CD14-positive monocyte (primary cell): ENCODE results near the gene MTRFR. TPM values are rescaled to one million over a fixed set of nuclear protein-coding genes. Genes with fewer than 3 reads are reported as not detected.
A peak's percentile ranks its signal among the peaks of the same experiment; 100 is the strongest.
"Not testable (repeated sequence)": the region's sequence is repeated elsewhere in the genome, so short reads cannot be mapped to it uniquely, and the experiment has no call there.

Source experiments
- DNase-seq, 3 donors: peaks; one replicate each; pipeline ENCODE4 v3.0.0-alpha.2; 2011 to 2022
- H2AFZ ChIP-seq: 2 replicates; pipeline ENCODE4 v1.6.0; 2012; ENCODE audit warnings: mild to moderate bottlenecking, low read depth, low read length, inconsistent platforms; ENCODE audit not compliant: insufficient read depth, poor library complexity, severe bottlenecking
- H3K27ac ChIP-seq, 2 donors: 1 replicate in 1 of 2; 2 replicates in 1 of 2; pipeline ENCODE4 v1.5.1; 2012 to 2013; ENCODE audit warnings: low read length in 2 of 2, control low read depth in 1 of 2, inconsistent platforms in 1 of 2, low read depth in 1 of 2, mild to moderate bottlenecking in 1 of 2
- H3K27me3 ChIP-seq, 2 donors: one replicate each; pipeline versions ENCODE4 v1.6.0 to v1.6.1; 2011 to 2013; ENCODE audit warnings: low read length in 2 of 2; ENCODE audit not compliant: control insufficient read depth in 2 of 2, insufficient read depth in 2 of 2
- H3K36me3 ChIP-seq, 2 donors: replicated peaks in 1 of 2; 1 replicate in 1 of 2; 2 replicates in 1 of 2; pipeline versions ENCODE4 v1.5.1 to v1.6.1; 2012 to 2013; ENCODE audit warnings: low read length in 2 of 2, control low read depth in 1 of 2, inconsistent platforms in 1 of 2, mild to moderate bottlenecking in 1 of 2; ENCODE audit not compliant: insufficient read depth in 2 of 2, control insufficient read depth in 1 of 2
- H3K4me1 ChIP-seq, 2 donors: 1 replicate in 1 of 2; 2 replicates in 1 of 2; pipeline versions ENCODE4 v1.5.1 to v1.6.1; 2012 to 2013; ENCODE audit warnings: low read length in 2 of 2, control low read depth in 1 of 2, inconsistent platforms in 1 of 2, mild to moderate bottlenecking in 1 of 2, moderate library complexity in 1 of 2; ENCODE audit not compliant: insufficient read depth in 2 of 2, control insufficient read depth in 1 of 2
- H3K4me2 ChIP-seq: replicated peaks from 2 replicates; pipeline ENCODE3; 2012; ENCODE audit warnings: low read length, moderate library complexity, mild to moderate bottlenecking; ENCODE audit not compliant: poor library complexity, severe bottlenecking; ENCODE audit errors: extremely low read depth
- H3K4me3 ChIP-seq, 3 experiments: fragments of 200-600 bp in 1 of 3; sonication (generic) in 1 of 3; replicated peaks in 1 of 3; 1 replicate in 2 of 3; 2 replicates in 1 of 3; pipeline ENCODE4 v1.5.1; 2011 to 2013; ENCODE audit warnings: low read length in 3 of 3, mild to moderate bottlenecking in 3 of 3, control low read depth in 2 of 3, low read depth in 2 of 3, inconsistent platforms in 1 of 3, moderate library complexity in 1 of 3
- H3K79me2 ChIP-seq: 2 replicates; pipeline ENCODE4 v1.6.0; 2012; ENCODE audit warnings: mild to moderate bottlenecking, control low read depth, inconsistent platforms, low read length, moderate library complexity; ENCODE audit not compliant: insufficient read depth
- H3K9ac ChIP-seq: 2 replicates; pipeline ENCODE4 v1.6.0; 2017; ENCODE audit warnings: low read length, mild to moderate bottlenecking; ENCODE audit not compliant: insufficient read depth, poor library complexity, severe bottlenecking
- H3K9me3 ChIP-seq, 2 donors: replicated peaks in 1 of 2; 1 replicate in 1 of 2; 2 replicates in 1 of 2; pipeline versions ENCODE4 v1.5.1 to v1.6.1; 2012 to 2013; ENCODE audit warnings: low read length in 2 of 2, control low read depth in 1 of 2; ENCODE audit not compliant: control insufficient read depth in 1 of 2, insufficient read depth in 1 of 2
- H4K20me1 ChIP-seq: 2 replicates; pipeline ENCODE4 v1.6.0; 2012; ENCODE audit warnings: mild to moderate bottlenecking, low read length, control low read depth, moderate library complexity; ENCODE audit not compliant: insufficient read depth
- H3K27ac Mint-ChIP-seq, 7 donors: one replicate each; pipeline ENCODE4 v1.8.0; 2020; ENCODE audit warnings: mild to moderate bottlenecking in 7 of 7, mixed read lengths in 7 of 7, moderate library complexity in 6 of 7, inconsistent platforms in 2 of 7
- H3K27me3 Mint-ChIP-seq, 3 donors: one replicate each; pipeline ENCODE4 v1.8.0; 2021 to 2022; ENCODE audit warnings: low read depth in 3 of 3, mild to moderate bottlenecking in 3 of 3, mixed read lengths in 3 of 3, moderate library complexity in 3 of 3, inconsistent platforms in 1 of 3
- H3K36me3 Mint-ChIP-seq, 2 donors: one replicate each; pipeline ENCODE4 v1.8.0; 2020; ENCODE audit warnings: mixed read lengths in 2 of 2, inconsistent platforms in 1 of 2, mild to moderate bottlenecking in 1 of 2
- H3K4me1 Mint-ChIP-seq: one replicate; pipeline ENCODE4 v1.8.0; 2020; ENCODE audit warnings: mild to moderate bottlenecking, mixed read lengths
- H3K4me3 Mint-ChIP-seq, 2 donors: one replicate each; pipeline ENCODE4 v1.8.0; 2020; ENCODE audit warnings: mild to moderate bottlenecking in 2 of 2, mixed read lengths in 2 of 2, moderate library complexity in 1 of 2
- H3K9me3 Mint-ChIP-seq, 7 donors: one replicate each; pipeline ENCODE4 v1.8.0; 2020 to 2022; ENCODE audit warnings: mixed read lengths in 7 of 7, mild to moderate bottlenecking in 6 of 7, moderate library complexity in 6 of 7, inconsistent platforms in 2 of 7
- CTCF ChIP-seq: fragments of 200-600 bp; IDR thresholded peaks from one replicate; pipeline ENCODE4 v1.8.0; 2022; ENCODE audit warnings: antibody characterized with exemption, mild to moderate bottlenecking
- WGBS: methylation state at CpG from one replicate; pipeline ENCODE4 v1.1.5; 2013; ENCODE audit warnings: missing lambda C conversion rate; ENCODE audit not compliant: insufficient coverage; 5-methylcytosine and 5-hydroxymethylcytosine counted together
- intact Hi-C, 2 donors: fragments of 100-400 bp; cut with micrococcal nuclease; formaldehyde crosslinking; loops; one replicate each; pipeline versions ENCODE4 v1.15.0 to v1.15.1; 2023
- polyA plus RNA-seq, 3 donors: library from polyadenylated mRNA; depleted of rRNA in 1 of 3; unstranded in 2 of 3; stranded (reverse) in 1 of 3; fragments of 300-500 nt in 2 of 3; fragments of >200 nt in 1 of 3; fragmentation: Illumina TruSeq in 2 of 3; gene quantifications; 1 replicate in 2 of 3; 2 replicates in 1 of 3; pipeline ENCODE4 v1.2.3, GENCODE V29; 2012 to 2021

MTRFR gene
- polyA plus RNA-seq, 3 donors: 1.7 to 2.1 (median 1.7) TPM

GRCh38 chr12:123243671-123244262, 10.5 kb downstream of the MTRFR start:
- Mint-ChIP-seq H3K4me1 (peaks cover 23% of the 10 kb centered on the region), H3K36me3 (peaks cover 11 to 32% of the 10 kb centered on the region in 2 donors), H3K27me3 (peaks cover 0 to 5% (median 3%) of the 10 kb centered on the region in 3 donors), H3K27ac (peak overlapping the region in 1 of 7 donors; percentile 18), H3K4me3 (no peak overlapping the region), H3K9me3 (peaks cover 0 to 11% (median 6%) of the 10 kb centered on the region in 7 donors)
- Histone ChIP-seq H3K27me3 (no peaks in the 10 kb centered on the region), H4K20me1 (no peaks in the 10 kb centered on the region), H2AFZ (no peak overlapping the region), H3K27ac (no peak overlapping the region), H3K9ac (no peak overlapping the region), H3K4me2 (no peak overlapping the region), H3K4me1 (peaks cover 18 to 19% of the 10 kb centered on the region in 2 donors), H3K4me3 (no peak overlapping the region), H3K36me3 (peaks cover 0 to 10% of the 10 kb centered on the region in 2 donors), H3K9me3 (peaks cover 0 to 4% of the 10 kb centered on the region in 2 donors), H3K79me2 (peaks cover 57% of the 10 kb centered on the region)
- DNase-seq: no peak
- intact Hi-C loops: no loop called here
- no CpG with 5 or more reads among the region's 7 CpGs for WGBS
- no peak for TF ChIP-seq CTCF

GRCh38 chr12:123245678-123246077, 12.4 kb downstream of the MTRFR start:
- WGBS: no CpG with 5 or more reads among the region's 3 CpGs
- DNase-seq: no peak
- Mint-ChIP-seq H3K27me3 (peaks cover 0 to 5% (median under 1%) of the 10 kb centered on the region in 3 donors), H3K9me3 (peaks cover 0 to 11% (median 6%) of the 10 kb centered on the region in 7 donors), H3K27ac (peak overlapping the region in 2 of 7 donors; percentile 10 to 63), H3K4me3 (no peak overlapping the region), H3K4me1 (peaks cover 30% of the 10 kb centered on the region), H3K36me3 (peaks cover 12 to 23% of the 10 kb centered on the region in 2 donors)
- peaks cover 21% of the 10 kb centered on the region in 2 donors for H3K4me1 ChIP-seq
- peaks cover 0 to 4% of the 10 kb centered on the region in 2 donors for H3K9me3 ChIP-seq
- intact Hi-C loops: no loop called here
- TF ChIP-seq CTCF: no peak
- no peaks in the 10 kb centered on the region for H3K27me3 ChIP-seq
- no peak overlapping the region for H3K4me2 ChIP-seq
- H4K20me1 ChIP-seq: no peaks in the 10 kb centered on the region
- peaks cover 3 to 5% of the 10 kb centered on the region in 2 donors for H3K36me3 ChIP-seq
- H3K9ac ChIP-seq: no peak overlapping the region
- H3K27ac ChIP-seq: no peak overlapping the region
- H3K4me3 ChIP-seq: no peak overlapping the region
- no peak overlapping the region for H2AFZ ChIP-seq
- H3K79me2 ChIP-seq: peaks cover 50% of the 10 kb centered on the region

GRCh38 chr12:123248129-123248528, 14.9 kb downstream of the MTRFR start:
- intact Hi-C loops, DNase-seq, H3K4me3 Mint-ChIP-seq, H4K20me1 ChIP-seq, H3K27ac Mint-ChIP-seq, H3K27ac ChIP-seq, H3K27me3 ChIP-seq, H3K4me3 ChIP-seq, H3K4me1 ChIP-seq, H2AFZ ChIP-seq, H3K9me3 ChIP-seq, H3K9ac ChIP-seq, H3K4me2 ChIP-seq, H3K27me3 Mint-ChIP-seq: not testable (repeated sequence)
- WGBS: no CpG with 5 or more reads among the region's 2 CpGs
- Histone ChIP-seq H3K79me2 (peaks cover 69% of the 10 kb centered on the region), H3K36me3 (peaks cover 3 to 13% of the 10 kb centered on the region in 2 donors)
- peaks cover 13 to 26% of the 10 kb centered on the region in 2 donors for H3K36me3 Mint-ChIP-seq
- peaks cover 24% of the 10 kb centered on the region for H3K4me1 Mint-ChIP-seq
- peaks cover 0 to 11% (median 6%) of the 10 kb centered on the region in 7 donors for H3K9me3 Mint-ChIP-seq
